Endothelial cell of hepatic sinusoid (primary cell): ENCODE results near the gene NEMP1.
"Not testable (repeated sequence)": the region's sequence is repeated elsewhere in the genome, so short reads cannot be mapped to it uniquely, and the experiment has no call there.

ENCODE experiments used
- in situ Hi-C: cut with HindIII; loops from 2 replicates; pipeline ENCODE4 v1.10.0; 2017; ENCODE audit warnings: low sequenced_read_pairs

NEMP1 gene

DNA sequence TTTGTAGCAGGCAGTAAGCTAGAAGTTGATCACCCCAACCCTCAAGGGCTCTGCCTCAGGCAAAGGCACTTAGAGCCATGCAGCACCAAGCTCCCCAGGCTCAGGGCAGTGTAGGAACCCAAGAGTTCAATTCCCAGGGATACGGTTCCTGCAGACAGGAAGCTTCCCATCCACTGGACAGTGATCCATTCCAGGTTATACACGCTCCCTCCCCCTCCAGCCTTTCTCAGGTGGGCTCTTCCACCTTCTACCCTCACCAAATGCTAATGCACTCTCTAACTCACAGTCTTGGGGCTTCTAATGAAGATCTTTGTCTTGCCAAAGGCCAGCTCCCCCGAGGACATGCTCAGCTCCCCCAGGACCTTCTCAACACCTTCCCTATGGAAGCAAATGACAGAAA, 41.3 kb downstream of the NEMP1 start:
- in situ Hi-C loops = loop anchor here (5.0 kb wide), 1 partner anchor 50 kb away; no protein-coding TSS in a partner anchor

DNA sequence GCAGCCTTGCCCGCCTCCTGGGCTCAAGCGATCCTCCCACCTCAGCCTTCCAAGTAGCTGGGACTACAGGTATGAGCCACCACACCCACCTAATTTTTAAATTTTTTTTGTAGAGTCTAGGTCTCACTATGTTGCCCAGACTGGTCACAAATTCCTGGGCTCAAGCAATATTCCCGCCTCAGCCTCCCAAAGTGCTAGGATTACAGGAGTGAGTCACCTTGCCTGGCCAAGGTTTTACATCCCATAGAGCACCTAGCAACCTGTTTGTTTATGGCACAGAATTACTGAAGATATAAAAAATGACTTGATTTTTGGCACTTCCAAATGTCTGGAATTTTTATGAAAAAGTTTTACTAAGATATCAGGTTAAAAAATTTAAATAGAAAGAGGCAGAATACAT, 45.2 kb downstream of the NEMP1 start:
- in situ Hi-C loops = no loop called here

DNA sequence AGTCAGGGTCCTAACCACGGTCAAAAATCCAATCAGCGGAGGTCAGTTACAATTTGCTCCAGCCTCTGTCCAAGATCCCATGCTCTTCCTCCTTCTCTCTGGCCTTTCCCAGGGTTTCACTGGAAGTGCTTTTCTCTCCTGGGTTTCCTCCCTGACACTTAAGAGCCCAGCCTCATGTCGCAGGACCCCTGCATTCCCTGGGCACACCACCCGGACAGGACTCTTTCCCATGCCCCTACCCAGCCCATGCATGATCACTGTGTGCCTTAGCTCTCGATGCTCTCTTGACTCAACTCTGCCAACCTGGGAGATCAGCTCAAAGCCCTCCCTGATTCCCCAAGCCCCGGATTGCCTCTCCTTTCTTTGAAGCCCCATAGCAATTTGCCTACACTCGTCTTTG, 46.8 kb downstream of the NEMP1 start:
- in situ Hi-C loops = no loop called here

DNA sequence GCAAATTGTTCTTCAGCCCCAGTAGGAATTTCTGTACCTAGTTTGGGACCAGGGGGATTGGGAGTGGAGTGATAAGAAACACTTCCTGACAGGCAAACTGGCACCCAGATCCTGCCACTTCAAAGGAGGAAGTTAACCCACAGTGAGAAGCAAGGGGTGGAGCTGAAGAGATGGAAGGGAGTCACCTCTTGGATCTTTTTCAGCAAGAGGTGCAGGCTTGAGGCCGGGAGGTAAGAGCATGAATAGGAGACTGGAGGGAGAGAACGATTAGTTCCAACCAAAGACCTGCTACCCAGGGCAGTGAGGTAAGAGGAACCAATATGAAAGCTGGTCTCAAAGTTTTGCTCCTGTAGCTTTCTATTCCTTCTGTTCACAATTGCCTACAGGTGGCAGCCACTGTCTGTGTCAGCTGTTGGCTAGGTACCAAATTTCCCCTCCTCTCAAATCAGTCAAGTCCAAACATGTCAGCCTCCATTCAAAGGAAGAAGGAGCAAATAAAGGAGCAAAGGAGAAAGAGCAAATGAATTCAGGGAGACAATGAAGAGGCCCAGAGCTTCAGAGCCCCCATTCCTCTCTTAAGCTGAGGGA, 47.4 kb downstream of the NEMP1 start:
- in situ Hi-C loops = no loop called here

DNA sequence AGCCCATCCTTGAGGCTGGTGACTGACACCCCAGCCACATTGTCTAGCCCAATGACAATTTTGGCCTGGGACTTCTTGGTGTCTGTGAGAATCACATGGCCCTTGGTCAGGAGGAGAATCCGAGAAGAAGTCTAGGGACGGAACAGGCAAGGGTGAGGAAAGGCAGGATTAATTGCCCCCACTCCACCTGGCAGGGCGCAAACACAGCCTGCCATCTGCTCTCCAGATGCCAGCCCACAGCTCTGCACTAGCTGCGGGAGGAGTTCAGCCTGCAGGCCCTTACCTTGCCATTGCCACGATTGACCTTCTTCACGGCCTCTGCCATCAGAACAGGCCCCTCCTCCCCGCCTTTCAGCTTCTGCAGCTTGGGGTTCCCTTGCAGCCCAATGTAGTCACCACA, 49.1 kb downstream of the NEMP1 start:
- in situ Hi-C loops = no loop called here

DNA sequence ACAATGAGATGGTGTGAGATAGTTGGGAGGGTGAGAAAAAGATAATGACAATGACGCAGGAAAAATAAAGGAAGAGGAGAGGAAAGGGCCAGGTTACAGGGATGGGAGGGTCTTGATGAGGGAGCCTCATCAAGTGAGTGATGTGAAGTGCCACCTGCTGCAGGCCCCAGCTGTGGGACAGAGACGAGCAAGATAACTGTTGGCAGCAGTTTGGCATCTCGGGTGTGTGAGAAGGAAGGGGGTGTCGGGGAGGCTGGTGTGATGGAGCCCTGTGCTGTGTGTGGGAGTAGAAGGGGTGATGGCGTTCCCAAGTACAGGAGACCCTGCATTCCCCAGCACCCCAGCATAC, 50.8 kb downstream of the NEMP1 start:
- in situ Hi-C loops = no loop called here

DNA sequence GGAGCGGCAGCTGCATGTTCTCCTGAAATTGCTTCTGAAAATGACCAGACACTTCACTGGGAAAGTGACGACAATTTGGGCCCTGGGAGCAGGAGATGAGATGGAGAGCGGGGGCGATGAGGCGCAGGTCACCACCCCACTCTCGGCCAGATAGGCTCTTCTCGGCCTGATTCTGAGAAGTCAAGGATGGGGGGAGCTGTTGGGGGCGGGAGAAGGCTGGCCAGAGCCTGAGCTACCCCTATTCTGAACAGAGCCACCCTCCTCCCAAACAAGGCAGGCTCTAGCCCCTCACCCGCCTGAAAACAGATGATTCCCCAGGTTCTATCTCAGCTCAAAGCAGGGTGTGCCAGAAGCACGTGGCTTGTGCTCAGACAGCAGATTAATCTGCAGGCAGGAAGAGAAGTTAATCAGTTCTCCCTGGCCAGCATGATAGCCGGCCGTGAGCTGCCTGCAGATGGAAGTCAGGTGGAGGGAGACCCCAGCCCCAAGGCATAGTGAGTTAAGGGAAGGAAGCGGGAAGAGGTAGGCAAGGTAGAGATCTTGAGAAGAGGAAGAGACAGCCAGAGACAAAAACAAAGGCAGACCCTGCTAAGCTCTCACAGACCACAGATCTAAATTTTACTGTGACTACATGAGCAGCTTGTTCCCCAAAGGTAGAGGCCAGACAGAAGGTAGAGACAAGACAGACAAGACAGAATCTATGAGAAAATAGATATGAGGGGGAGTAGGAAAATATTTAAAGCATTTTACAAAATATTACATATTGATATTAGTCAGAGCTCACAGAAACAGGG, 51.4 kb downstream of the NEMP1 start:
- in situ Hi-C loops = no loop called here

DNA sequence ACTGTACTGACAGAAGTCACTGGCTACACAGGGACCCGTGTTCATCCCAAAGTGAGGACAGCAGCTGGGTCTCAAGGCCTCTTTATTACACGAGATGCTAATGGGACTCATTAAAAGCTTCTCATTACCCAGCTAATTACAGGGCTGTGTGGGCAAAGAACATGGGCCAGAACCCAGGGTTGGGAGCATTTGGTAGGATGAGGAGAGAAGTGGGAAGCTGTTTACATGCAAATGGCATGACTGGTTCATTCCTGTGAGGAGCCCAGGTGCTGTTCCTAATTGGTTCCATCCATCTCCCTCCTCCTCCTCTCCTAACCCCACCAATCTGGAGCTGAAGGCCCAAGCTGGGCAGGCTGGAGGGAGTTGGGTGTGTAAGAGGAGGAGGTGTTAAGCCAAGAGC, 53.4 kb downstream of the NEMP1 start:
- in situ Hi-C loops = no loop called here

DNA sequence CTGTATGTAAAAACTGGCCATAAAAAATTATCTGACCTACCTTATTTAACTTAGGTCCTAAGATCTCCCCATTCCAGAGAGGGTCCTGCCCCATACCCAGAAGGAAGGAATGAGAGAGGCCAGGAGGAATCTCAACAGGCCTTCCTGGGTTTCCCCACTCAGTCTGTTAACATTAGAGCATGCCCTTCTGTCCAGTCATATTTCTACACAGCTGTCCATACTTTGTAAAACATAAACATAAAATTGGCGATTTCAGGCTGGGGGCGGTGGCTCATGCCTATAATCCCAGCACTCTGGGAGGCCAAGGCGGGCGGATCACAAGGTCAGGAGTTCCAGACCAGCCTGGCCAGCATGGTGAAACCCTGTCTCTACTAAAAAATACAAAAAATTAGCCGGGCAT, 56.3 kb downstream of the NEMP1 start:
- in situ Hi-C loops = not testable (repeated sequence)

DNA sequence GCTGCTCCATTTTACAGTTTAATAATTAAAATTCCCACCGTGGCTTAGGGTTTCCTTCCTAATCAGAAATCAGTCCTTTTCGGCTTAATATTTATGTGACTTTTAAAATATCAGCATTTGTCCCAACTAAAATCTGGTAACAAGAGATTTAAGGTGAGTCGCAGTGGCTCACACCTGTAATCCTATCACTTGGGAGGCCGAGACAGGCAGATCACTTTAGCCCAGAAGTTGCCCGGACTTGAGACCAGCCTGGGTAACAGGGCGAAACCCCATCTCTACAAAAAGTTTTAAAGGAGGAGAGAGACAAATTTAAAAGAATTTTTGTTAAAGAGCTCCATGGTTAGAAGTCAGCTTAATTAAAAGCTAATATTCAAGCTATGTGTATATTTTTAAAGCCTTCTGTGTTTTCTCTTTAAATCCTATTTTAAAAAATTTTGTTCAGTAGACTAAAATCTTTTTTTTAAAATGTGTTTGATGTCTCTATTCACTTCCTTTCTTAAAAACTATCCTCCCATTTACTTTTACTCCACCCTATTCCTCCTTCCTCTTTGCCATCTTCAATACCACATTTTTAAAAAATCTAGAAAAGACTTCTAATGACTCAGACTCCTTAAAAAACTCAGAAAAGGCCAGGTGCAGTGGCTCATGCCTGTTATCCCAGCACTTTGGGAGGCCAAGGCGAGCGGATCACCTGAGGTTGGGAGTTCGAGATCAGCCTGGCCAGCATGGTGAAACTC, 58.4 kb downstream of the NEMP1 start:
- in situ Hi-C loops = no loop called here

DNA sequence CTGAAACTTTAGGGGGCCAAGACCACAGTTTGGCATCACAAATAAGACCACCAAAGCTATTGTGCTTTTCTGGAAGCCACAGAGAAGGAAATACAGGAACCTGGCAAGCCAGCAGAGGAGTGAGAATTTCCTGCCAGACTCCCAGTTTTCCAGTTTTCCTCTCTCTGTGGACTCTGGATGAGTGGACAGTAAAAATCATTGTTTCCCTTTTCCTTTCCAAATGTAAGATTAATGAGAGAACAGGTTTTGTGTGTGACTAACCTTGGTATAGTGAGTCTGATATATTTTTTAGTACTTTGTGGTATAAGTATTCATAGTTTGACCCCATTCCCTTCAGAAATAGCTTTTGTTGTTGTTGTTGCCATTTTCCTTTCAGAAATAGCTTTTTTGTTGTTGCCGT, 59.7 kb downstream of the NEMP1 start:
- in situ Hi-C loops = no loop called here

DNA sequence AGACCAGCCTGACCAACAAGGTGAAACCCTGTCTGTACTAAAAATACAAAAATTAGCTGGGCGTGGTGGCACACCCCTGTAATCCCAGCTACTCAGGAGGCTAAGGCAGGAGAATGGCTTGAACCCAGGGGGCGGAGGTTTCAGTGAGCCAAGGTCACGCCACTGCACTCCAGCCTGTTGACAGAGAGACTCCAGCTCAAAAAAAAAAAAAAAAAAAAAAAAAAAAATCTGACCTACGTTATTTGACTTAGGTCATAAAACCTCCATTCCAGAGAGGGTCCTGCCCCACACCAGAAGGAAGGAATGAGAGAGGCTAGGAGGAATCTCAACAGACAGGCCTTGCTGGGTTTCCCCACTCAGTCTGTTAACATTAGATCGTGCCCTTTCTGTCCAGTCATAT, 60.2 kb downstream of the NEMP1 start:
- in situ Hi-C loops = not testable (repeated sequence)

DNA sequence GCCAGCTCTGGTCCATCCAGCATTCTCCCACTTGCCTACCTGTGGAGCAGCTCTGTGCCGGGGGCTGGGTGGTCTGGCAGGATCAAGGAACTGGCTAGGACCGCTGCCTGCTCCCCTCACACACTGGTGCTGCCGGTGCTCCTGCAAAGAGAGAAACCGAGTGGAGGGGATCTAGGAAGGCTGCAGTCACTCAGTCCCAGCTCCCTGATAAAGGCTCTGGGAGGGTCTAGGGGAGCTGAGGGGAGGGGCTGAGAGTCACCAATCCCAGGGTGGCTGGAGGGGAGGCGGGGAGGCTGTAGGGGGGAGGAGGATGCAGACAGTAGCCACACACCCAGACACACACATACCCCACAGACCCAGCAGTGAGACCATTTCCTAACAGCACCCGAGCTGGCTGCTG, 62.2 kb downstream of the NEMP1 start, which contains the start of gene TAC3:
Gene TAC3, minus strand, starts transcription at position 182 of the 400 bp plus-strand sequence. CDS start 732 bp downstream, outside the sequence.
- in situ Hi-C loops = no loop called here

DNA sequence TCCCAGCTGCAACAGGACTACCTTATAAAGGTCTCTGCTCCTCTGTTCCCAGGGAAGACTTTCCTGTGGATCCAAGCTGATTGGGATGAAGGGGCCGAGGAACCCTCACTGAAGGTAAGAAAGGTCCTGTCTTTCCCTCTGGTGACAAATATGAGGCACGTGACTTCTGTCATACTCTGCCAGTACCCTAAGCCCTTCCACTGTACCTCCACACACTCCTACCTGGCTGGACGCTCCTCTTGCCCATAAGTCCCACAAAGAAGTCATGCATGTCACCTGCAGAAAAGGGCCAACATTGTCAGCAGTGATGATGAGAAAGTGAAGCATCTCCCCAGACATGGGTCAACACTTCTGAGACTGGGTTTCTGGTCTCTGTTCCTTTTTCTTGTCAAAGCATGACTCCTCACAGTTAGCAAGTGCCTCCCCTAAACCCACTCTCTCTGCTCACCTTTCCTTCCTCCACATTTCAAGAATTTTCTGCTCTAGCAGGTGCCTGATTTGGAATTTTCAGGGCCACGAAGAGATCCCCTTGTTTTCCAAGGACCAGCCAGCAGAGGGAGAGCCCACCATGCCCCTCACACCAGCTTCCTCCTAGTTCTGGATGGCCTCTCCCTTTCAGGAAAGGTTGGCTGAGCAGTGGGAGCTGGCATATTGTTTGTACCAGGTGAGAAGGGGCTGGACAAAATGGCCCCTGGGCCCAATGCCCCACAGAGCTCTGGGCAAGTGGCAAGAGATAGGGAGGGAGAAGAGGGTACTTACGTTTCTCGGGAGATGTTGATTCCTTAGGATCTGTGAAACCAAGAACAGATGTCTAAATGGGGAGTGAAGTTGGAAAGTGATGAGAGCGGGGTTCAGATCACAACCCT, 65.8 kb downstream of the NEMP1 start:
- in situ Hi-C loops = no loop called here

DNA sequence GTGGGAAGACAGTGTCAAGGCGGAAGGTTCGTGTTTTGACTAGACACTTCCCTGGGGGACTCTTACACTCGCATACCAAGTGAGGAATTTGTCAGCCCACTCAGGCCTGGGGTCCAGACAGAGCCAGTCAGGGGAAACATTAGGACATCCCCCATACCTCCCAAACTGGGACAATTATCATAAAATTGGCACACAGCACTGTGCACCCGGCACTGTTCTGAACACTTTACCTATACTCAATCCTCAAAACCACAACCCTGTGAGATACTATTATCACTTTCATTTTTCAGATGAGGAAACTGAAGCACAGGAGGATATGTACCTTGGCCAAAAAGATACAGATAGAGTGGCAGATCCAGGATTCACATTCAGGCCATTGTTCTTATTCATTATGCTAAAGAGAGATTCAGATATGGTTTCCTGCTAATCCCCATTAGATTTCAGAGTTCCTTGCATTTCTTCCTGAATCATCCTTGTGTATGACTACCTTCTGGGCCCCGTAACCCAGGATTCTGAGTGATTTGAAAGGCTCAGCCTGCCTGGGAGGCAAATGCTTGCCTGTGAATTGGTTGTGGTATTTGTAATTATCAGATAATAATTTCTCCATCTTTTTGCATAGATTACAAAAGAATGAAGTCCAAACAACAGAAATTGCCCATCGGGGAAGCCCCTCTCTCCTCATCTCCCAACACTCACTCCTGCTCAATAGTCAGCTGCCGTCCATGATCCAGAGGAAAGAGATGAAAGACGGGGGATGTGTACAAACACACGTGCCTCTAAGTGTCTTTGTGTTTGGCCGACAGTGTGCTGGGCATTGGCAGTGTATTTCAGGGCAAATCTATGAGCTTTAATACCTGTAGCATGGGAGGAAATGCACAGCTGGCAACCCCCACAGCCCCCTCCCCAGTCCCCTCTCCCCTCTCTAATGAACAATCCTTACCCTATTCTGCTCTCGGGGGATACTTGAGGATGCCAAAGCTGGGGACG, 66.9 kb downstream of the NEMP1 start:
- in situ Hi-C loops = no loop called here

DNA sequence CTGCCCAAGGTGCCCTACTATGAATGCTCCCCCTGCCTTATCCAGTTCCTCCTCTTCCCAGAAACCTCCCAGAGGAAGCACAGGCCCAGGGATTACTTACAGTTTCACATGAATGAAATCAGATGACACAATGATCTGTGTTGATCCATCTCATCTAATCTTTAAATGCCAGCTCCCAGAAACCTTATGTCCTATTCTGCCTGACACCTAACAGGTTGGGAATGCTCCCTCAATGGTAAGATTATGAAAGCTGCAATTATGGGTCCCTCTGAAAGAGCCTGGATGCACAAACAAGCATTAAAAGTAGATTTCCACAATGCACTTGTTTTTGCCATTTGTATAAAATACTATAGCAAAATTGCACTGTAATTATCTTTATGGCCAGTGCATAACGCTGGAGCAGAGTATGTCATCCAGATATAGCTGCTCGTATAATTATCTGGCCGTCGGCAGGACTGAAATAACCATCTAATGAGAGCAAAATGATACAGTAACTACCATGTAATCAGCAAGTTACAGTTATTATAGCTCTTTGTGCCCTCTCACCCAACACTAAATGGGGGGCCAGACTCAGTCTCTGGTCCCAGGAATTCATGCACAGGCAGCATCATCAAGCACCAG, 67.9 kb downstream of the NEMP1 start:
- in situ Hi-C loops = no loop called here

DNA sequence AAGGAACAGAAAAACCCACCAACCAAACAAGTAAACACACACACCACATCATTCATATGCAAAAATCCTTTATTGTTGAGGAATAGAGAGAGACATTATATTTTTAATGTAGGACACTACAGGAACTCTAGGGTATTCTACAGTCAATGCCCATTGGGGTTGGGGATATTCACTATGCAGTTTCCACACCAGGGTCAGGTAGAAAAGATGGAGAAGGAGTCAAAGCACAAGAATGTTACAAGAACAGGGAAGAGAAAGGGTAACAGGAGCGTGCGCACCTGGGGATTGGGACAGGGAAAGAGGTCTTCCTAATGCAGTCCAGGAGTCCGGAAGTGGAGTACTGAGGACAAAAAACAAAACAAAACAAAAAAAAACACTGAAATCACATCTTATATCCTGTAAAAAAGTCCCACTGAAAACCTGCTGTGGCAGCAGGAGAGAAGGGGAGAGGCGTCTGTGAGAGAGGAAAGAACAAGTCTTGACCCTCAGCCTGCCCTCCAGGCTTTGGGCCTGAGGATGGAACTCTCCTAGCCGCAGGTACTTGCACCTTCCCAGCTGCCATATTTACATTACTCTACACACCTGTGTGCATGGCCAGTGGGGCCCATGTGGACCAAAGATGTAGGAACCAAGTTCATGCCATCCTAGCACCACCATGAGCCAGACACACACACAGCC, 68.5 kb downstream of the NEMP1 start:
- in situ Hi-C loops = no loop called here

DNA sequence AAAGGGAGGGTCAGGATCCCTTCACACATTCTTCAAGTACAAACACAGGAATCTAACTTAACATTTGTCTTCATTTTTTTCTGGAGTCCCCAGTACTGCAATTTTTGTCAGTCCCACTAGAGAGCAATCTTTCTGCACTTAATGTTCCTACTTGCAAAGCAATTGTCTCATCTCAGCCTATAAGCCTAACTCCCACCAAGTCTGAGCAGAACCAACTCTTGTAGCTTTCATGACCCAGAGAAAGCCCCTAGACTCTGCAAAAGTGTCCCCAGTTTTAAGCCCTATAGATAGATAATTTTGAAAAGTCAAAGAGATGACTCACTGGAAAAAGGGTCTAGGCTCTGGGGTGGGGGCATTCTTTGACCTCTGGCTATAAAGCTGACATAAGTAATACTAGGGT, 70.4 kb downstream of the NEMP1 start:
- in situ Hi-C loops = no loop called here
